Right atrium auricular region (tissue), 2 donors: ENCODE data around the gene ICAM2. TPM values are rescaled to one million over a fixed set of nuclear protein-coding genes. Genes with fewer than 3 reads are reported as not detected.

ENCODE experiments used
- DNase-seq: peaks from one replicate; pipeline ENCODE4 v3.0.0-alpha.2; 2019; ENCODE audit warnings: low spot score
- H3K27ac ChIP-seq, 2 donors: fragments of 200-600 bp; sonication (generic); 1 replicate in 1 of 2; 2 replicates in 1 of 2; pipeline ENCODE4 v1.5.1; 2016 to 2019
- H3K27me3 ChIP-seq, 2 donors: fragments of 200-600 bp; sonication (generic); one replicate each; pipeline versions ENCODE4 v1.5.1 to v1.6.0; 2017 to 2019
- H3K36me3 ChIP-seq: fragments of 200-600 bp; sonication (generic); one replicate; pipeline ENCODE4 v1.5.1; 2016
- H3K4me1 ChIP-seq, 2 donors: fragments of 200-600 bp; sonication (generic); one replicate each; pipeline versions ENCODE4 v1.5.1 to v1.6.0; 2017 to 2019
- H3K4me3 ChIP-seq, 2 donors: fragments of 200-600 bp; sonication (generic); 1 replicate in 1 of 2; 2 replicates in 1 of 2; pipeline ENCODE4 v1.5.1; 2017 to 2019; ENCODE audit warnings: mild to moderate bottlenecking in 1 of 2, moderate library complexity in 1 of 2
- H3K9me3 ChIP-seq, 2 donors: fragments of 200-600 bp; sonication (generic); one replicate each; pipeline ENCODE4 v1.5.1; 2019
- total RNA-seq, 2 donors: library from RNA; depleted of rRNA; stranded (reverse); fragments of >200 nt; gene quantifications; one replicate each; pipeline ENCODE4 v1.1.0, GENCODE V29; 2016
- TF ChIP-seq, protein P1 (sequence below), 2 donors: fragments of 200-600 bp; sonication (generic); IDR thresholded peaks; one replicate each; pipeline ENCODE4 v1.5.1; 2019; ENCODE audit warnings: antibody characterized with exemption in 2 of 2

Gene ICAM2
- total RNA-seq, 2 donors from 2014 or later = 74.6 to 109 TPM

DNA sequence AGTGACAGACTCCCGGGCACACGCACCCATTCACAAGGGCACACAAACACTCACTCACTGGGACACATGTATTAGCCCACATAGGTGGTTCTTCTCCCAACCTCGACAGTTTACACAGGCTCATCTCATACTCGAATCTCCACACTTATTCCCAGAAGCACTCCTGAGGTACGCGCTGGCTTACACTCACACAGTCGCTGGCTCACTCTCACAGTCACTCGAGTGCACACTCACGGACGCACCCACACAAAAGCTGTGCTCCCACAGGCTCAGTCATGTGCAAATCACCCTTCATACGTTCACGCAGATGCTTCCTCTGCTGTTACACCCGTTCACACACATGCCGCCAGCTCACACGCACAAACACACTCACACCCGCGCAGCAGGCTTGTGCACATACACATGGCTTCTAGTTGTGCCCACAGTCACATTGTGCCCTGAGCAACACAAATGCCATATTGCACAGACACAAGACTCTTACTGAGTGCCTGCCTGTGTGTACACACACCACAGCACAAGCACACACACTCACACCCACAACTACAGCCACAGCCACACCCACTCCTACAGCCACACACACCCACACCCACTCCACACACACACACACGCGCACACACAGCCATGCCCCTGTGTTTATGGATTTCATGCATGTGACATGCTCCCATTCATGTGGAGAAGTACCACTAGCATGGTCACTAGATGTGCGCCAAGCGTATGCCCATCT lies 30.6 kb downstream of the ICAM2 start:
- Histone ChIP-seq H3K9me3 (no peaks in the 10 kb centered on the region), H3K27me3 (no peaks in the 10 kb centered on the region), H3K4me3 (no peak overlapping the region), H3K4me1 (peaks cover 0 to 54% of the 10 kb centered on the region in 2 donors), H3K36me3 (no peaks in the 10 kb centered on the region), H3K27ac (no peak overlapping the region)
- TF ChIP-seq, protein P1, sequence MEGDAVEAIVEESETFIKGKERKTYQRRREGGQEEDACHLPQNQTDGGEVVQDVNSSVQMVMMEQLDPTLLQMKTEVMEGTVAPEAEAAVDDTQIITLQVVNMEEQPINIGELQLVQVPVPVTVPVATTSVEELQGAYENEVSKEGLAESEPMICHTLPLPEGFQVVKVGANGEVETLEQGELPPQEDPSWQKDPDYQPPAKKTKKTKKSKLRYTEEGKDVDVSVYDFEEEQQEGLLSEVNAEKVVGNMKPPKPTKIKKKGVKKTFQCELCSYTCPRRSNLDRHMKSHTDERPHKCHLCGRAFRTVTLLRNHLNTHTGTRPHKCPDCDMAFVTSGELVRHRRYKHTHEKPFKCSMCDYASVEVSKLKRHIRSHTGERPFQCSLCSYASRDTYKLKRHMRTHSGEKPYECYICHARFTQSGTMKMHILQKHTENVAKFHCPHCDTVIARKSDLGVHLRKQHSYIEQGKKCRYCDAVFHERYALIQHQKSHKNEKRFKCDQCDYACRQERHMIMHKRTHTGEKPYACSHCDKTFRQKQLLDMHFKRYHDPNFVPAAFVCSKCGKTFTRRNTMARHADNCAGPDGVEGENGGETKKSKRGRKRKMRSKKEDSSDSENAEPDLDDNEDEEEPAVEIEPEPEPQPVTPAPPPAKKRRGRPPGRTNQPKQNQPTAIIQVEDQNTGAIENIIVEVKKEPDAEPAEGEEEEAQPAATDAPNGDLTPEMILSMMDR (IDR thresholded peaks at IDR 0.05) = no peak
- DNase-seq = no peak

DNA sequence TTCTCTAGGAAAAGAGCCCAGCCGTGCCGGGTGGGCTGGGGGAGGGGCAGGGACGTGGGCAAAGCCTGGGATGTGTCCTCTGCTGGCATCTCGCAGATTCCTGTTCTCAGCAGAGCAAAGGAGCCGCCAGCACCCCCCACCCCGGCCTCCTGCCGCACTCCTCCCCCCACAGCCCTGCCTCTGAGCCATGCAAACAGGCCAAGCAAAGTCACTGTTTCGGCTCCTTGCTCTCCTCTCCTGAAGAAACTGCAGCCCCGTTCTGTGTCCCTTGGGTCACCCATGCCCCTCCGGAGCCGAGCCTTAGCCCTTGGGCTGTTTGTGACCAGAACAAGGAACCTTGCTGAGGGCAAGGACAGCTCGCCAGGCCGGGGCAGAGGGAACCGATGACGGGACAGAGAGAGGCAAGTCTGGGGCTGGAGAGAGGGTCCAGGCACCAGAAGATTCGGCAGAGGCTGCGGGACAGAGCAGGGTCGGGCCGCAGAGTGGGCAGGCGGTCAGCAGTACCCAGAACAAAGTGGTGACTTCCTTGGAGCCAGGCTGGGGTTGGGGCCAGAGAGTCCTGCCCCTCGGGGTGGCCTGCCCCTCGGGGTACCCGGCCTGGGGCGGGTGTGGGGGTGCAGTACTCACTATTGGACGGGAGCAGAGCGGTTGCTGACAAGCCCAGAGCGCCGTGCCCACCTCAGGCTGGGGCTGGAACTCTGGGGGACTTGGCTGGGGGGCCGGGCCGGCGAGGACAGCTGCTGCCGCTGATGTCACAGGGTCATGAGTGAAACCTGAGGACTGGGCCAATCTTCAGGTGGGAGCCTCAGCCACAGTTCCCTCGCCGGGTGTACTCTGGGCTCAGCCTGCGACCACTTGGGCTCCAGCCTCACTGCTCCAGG lies 31.5 kb downstream of the ICAM2 start:
- no peak overlapping the region for H3K27ac ChIP-seq
- TF ChIP-seq, protein P1 (IDR thresholded peaks at IDR 0.05) = no peak
- H3K9me3 ChIP-seq = no peaks in the 10 kb centered on the region
- no peak for DNase-seq
- peaks cover 0 to 62% of the 10 kb centered on the region in 2 donors for H3K4me1 ChIP-seq
- no peaks in the 10 kb centered on the region for H3K36me3 ChIP-seq
- no peaks in the 10 kb centered on the region for H3K27me3 ChIP-seq
- H3K4me3 ChIP-seq = no peak overlapping the region

DNA sequence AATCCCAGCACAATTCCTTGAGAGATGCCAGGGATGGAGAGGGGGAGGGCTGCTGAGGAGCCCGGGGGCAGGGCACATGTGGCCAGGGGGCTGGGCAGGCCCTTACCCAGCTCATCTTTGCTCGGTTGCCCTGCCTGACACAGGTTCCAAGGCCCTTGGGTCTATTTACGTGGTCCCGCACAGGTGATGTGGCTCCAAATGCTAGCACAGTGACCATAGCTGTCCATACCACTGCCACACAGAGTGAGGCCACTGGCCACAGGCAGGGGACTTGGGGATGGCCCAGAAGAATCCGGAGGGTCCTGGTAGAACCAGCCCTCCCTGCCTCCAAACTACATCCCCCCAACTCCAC lies 32.3 kb downstream of the ICAM2 start:
- Histone ChIP-seq H3K9me3 (no peaks in the 10 kb centered on the region), H3K27me3 (no peaks in the 10 kb centered on the region), H3K27ac (no peak overlapping the region), H3K4me3 (no peak overlapping the region), H3K4me1 (peaks cover 0 to 70% of the 10 kb centered on the region in 2 donors), H3K36me3 (no peaks in the 10 kb centered on the region)
- TF ChIP-seq, protein P1 (IDR thresholded peaks at IDR 0.05) = no peak
- DNase-seq = no peak

DNA sequence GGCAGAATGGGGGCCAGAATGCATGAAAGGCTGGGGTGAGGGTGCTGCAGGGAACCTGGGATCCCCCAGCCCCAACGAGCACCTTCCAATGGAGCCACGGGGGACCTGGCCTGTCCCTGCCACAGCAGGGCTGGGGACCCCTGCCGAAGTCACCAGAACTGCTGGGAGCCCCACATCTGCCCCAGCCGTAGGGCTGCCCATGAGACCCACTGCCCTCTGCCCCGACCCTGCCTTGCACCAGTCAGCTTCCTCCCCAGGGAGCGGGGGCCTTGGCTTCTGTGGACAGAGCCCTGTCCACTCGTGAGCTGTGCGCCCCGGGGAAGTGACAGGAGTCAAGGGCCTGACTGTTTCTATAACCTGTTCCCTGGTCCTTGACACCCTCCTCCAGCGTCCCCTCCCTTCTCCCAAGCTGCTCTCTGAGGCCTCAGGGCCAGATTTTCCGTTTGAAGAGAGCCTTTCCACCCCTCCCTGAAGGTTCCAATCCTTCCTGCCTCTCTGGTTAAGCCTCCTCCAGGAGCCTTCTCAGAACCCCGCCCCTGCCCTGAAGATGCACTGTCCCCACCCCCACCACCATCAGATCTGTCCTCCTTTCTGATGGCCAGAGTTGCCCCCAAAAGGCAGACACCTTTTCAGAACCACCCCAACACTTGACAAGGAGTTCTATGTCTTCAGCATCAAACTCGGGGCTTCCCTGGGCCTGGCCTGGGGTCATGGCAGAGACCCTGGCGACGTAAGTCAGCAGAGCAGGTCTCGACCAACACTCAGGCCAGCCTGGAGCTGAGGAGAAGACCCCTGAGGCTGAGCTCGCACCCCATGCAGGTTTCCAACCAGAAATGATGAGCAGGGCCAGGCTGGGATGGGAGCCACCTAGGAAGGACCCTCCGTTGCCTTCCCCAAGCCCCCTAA lies 33.0 kb downstream of the ICAM2 start:
- Histone ChIP-seq H3K9me3 (no peaks in the 10 kb centered on the region), H3K36me3 (no peaks in the 10 kb centered on the region), H3K4me1 (peaks cover 0 to 75% of the 10 kb centered on the region in 2 donors), H3K4me3 (no peak overlapping the region), H3K27me3 (no peaks in the 10 kb centered on the region), H3K27ac (peak overlapping the region in 1 of 2 donors; percentile 38)
- no peak for DNase-seq
- TF ChIP-seq, protein P1 (IDR thresholded peaks at IDR 0.05) = no peak

DNA sequence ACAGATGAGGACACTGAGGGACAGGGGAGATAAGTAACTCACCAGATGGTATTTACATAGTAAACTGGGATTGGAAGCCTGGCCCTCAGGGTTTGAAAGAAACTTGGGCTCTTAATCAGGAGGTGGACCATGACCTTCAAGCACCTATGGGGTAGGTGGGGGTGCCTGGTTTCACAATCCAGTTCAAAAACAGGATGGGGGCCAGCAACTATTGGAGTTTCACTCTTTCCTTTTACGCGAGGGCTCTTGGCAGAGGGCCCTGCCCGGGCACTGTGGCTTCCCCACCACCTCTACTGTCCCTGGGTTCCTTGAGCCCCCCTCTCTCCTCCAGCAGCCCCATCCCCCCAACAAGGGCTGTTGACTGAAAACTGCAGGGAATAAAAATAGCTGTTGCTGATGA lies 33.6 kb downstream of the ICAM2 start:
- TF ChIP-seq, protein P1 (IDR thresholded peaks at IDR 0.05) = no peak
- Histone ChIP-seq H3K27me3 (no peaks in the 10 kb centered on the region), H3K27ac (peak overlapping the region in 1 of 2 donors; percentile 38), H3K36me3 (no peaks in the 10 kb centered on the region), H3K4me3 (no peak overlapping the region), H3K4me1 (peaks cover 0 to 75% of the 10 kb centered on the region in 2 donors), H3K9me3 (no peaks in the 10 kb centered on the region)
- no peak for DNase-seq
